IMR-90 (cell line): ENCODE results near the gene PIGN. TPM values are rescaled to one million over a fixed set of nuclear protein-coding genes. Genes with fewer than 3 reads are reported as not detected.

Experiments used
- ATAC-seq: fragments of 200-7000 bp; cut with Tn5 transposase; 2 replicates; pipeline ENCODE4 v1.9.1; 2020; ENCODE audit warnings: low read depth, mild to moderate bottlenecking, moderate library complexity
- BruUV-seq: library from RNA; stranded (reverse); fragments of 400-500 nt; replicated peaks from 2 replicates; lab custom pipeline; 2021; lab: Mats Ljungman, UMichigan
- CTCF ChIA-PET: fragments of 300-600 bp; formaldehyde crosslinking; extraction: SDS; loops from one replicate; lab custom pipeline; 2021; ENCODE audit warnings: antibody characterized with exemption; lab: Yijun Ruan, JAX
- POLR2A ChIA-PET: fragments of 300-600 bp; sonication (Branson Sonifier 250); formaldehyde crosslinking; loops from one replicate; lab custom pipeline; 2022; ENCODE audit warnings: antibody characterized with exemption; ENCODE audit not compliant: unreplicated experiment; lab: Charles Lee
- DNase-seq: peaks from one replicate; pipeline ENCODE4 v3.0.0; 2013
- H2AFZ ChIP-seq: replicated peaks from 2 replicates; pipeline ENCODE3; 2013; ENCODE audit warnings: low read length, mild to moderate bottlenecking; ENCODE audit not compliant: poor library complexity
- H2AK5ac ChIP-seq: 2 replicates; pipeline ENCODE4 v1.6.1; 2013; ENCODE audit warnings: low read depth, low read length, inconsistent platforms
- H2AK9ac ChIP-seq: replicated peaks from 2 replicates; pipeline ENCODE3; 2013; ENCODE audit warnings: mild to moderate bottlenecking, low read depth, low read length, moderate library complexity; ENCODE audit not compliant: poor library complexity
- H2BK120ac ChIP-seq: 2 replicates; pipeline ENCODE4 v1.6.1; 2013; ENCODE audit warnings: low read depth, low read length, inconsistent platforms
- H2BK15ac ChIP-seq: 3 replicates; pipeline ENCODE4 v1.6.1; 2013; ENCODE audit warnings: low read depth, low read length, inconsistent platforms
- H2BK20ac ChIP-seq: 2 replicates; pipeline ENCODE4 v1.6.1; 2013; ENCODE audit warnings: low read depth, mild to moderate bottlenecking, inconsistent platforms, low read length, moderate library complexity
- H2BK5ac ChIP-seq: 2 replicates; pipeline ENCODE4 v1.6.1; 2013; ENCODE audit warnings: mild to moderate bottlenecking, low read depth, low read length, inconsistent platforms; ENCODE audit not compliant: poor library complexity, severe bottlenecking
- H3K14ac ChIP-seq: replicated peaks from 2 replicates; pipeline ENCODE4 v1.6.1; 2013; ENCODE audit warnings: low read depth, low read length, inconsistent platforms
- H3K18ac ChIP-seq: 2 replicates; pipeline ENCODE4 v1.6.1; 2013; ENCODE audit warnings: low read depth, low read length, control low read depth
- H3K23ac ChIP-seq: 2 replicates; pipeline ENCODE4 v1.6.1; 2013; ENCODE audit warnings: low read depth, low read length, inconsistent platforms
- H3K27ac ChIP-seq: 2 replicates; pipeline ENCODE4 v1.5.1; 2013; ENCODE audit warnings: mild to moderate bottlenecking, control low read depth, low read length; ENCODE audit not compliant: insufficient read depth
- H3K27me3 ChIP-seq: 2 replicates; pipeline ENCODE4 v1.6.1; 2013; ENCODE audit warnings: low read length; ENCODE audit not compliant: control insufficient read depth, insufficient read depth
- H3K36me3 ChIP-seq: 2 replicates; pipeline ENCODE4 v1.6.1; 2013; ENCODE audit warnings: low read length, mixed read lengths; ENCODE audit not compliant: control insufficient read depth, insufficient read depth
- H3K4ac ChIP-seq: 2 replicates; pipeline ENCODE4 v1.6.1; 2013; ENCODE audit warnings: low read depth, low read length, inconsistent platforms
- H3K4me1 ChIP-seq: 2 replicates; pipeline ENCODE4 v1.6.1; 2013; ENCODE audit warnings: low read length, mixed read lengths; ENCODE audit not compliant: control insufficient read depth, insufficient read depth
- H3K4me2 ChIP-seq: 2 replicates; pipeline ENCODE4 v1.6.1; 2013; ENCODE audit warnings: low read depth, mild to moderate bottlenecking, control low read depth, low read length, moderate library complexity
- H3K4me3 ChIP-seq: 2 replicates; pipeline ENCODE4 v1.5.1; 2013; ENCODE audit warnings: low read depth, mild to moderate bottlenecking, control low read depth, low read length, moderate library complexity; ENCODE audit not compliant: insufficient read depth
- H3K56ac ChIP-seq: 2 replicates; pipeline ENCODE4 v1.6.1; 2013; ENCODE audit warnings: low read length, inconsistent platforms; ENCODE audit not compliant: insufficient read depth; ENCODE audit errors: extremely low read depth
- H3K79me1 ChIP-seq, 2 experiments: 2 replicates each; pipeline ENCODE4 v1.6.1; 2013; ENCODE audit warnings: low read length in 2 of 2, inconsistent platforms in 1 of 2, low read depth in 1 of 2
- H3K9ac ChIP-seq: 2 replicates; pipeline ENCODE4 v1.6.1; 2013; ENCODE audit warnings: low read depth, low read length, control low read depth
- H3K9me1 ChIP-seq: 2 replicates; pipeline ENCODE4 v1.6.1; 2013; ENCODE audit warnings: low read length, inconsistent platforms; ENCODE audit not compliant: insufficient read depth
- H3K9me3 ChIP-seq: 2 replicates; pipeline ENCODE4 v1.6.1; 2013; ENCODE audit warnings: low read length; ENCODE audit not compliant: control insufficient read depth, insufficient read depth
- H4K20me1 ChIP-seq: 2 replicates; pipeline ENCODE4 v1.6.1; 2013; ENCODE audit warnings: low read length, inconsistent platforms; ENCODE audit not compliant: insufficient read depth
- H4K5ac ChIP-seq: 2 replicates; pipeline ENCODE4 v1.6.1; 2013; ENCODE audit warnings: mild to moderate bottlenecking, low read depth, low read length, control low read depth
- H4K8ac ChIP-seq, 2 experiments: 2 replicates each; pipeline ENCODE4 v1.6.1; 2013; ENCODE audit warnings: low read depth in 2 of 2, low read length in 2 of 2, control low read depth in 1 of 2, inconsistent platforms in 1 of 2
- H4K91ac ChIP-seq: 2 replicates; pipeline ENCODE4 v1.6.1; 2013; ENCODE audit warnings: low read depth, low read length, inconsistent platforms; ENCODE audit not compliant: insufficient read depth
- BHLHE40 ChIP-seq: fragments of 150-350 bp; IDR thresholded peaks from 2 replicates; pipeline ENCODE4 v1.6.1; 2016; ENCODE audit warnings: mild to moderate bottlenecking, low read depth, low read length
- MAFK ChIP-seq: IDR thresholded peaks from 2 replicates; pipeline ENCODE4 v1.6.1; 2012; ENCODE audit warnings: low read depth, low read length, improper control_type of control experiment
- WGBS, 2 experiments: methylation state at CpG; one replicate each; pipeline versions ENCODE4 v1.1.5 to v1.1.7; 2013; ENCODE audit warnings: missing lambda C conversion rate in 2 of 2; ENCODE audit not compliant: insufficient read length in 1 of 2; ENCODE audit errors: extremely low coverage in 2 of 2; 5-methylcytosine and 5-hydroxymethylcytosine counted together
- dilution Hi-C: fragments of 300-500 bp; cut with HindIII; formaldehyde crosslinking; loops from one replicate; pipeline ENCODE4 v1.14.3; 2018; ENCODE audit warnings: low sequenced_read_pairs; ENCODE audit not compliant: unreplicated experiment
- in situ Hi-C: fragments of 300-500 bp; cut with MboI; formaldehyde crosslinking; loops from 3 replicates; pipeline ENCODE4 v1.14.3; 2019; ENCODE audit warnings: low sequenced_read_pairs, inconsistent platforms, mixed read lengths
- intact Hi-C: fragments of 100-400 bp; cut with micrococcal nuclease; formaldehyde crosslinking; loops from 2 replicates; pipeline ENCODE4 v1.10.0; 2022
- polyA plus RNA-seq, 3 experiments: library from polyadenylated mRNA; depleted of rRNA; stranded (reverse); fragments of >200 nt; gene quantifications; 2 replicates each; pipeline ENCODE4 v1.2.3, GENCODE V29; 2012; ENCODE audit warnings: low replicate concordance in 1 of 3
- total RNA-seq: library from RNA; depleted of rRNA; stranded (reverse); fragments of >200 nt; gene quantifications from 2 replicates; pipeline ENCODE4 v1.2.3, GENCODE V29; 2012
- TF ChIP-seq, protein P1 (sequence below): fragments of 150-350 bp; IDR thresholded peaks from 2 replicates; pipeline ENCODE4 v1.6.1; 2016; ENCODE audit warnings: low read depth, mild to moderate bottlenecking, low read length, moderate library complexity, borderline replicate concordance

Gene PIGN
- total and polyA plus RNA-seq, 2 of the 4 experiments (the other 2 are of a cell fraction), result 9.0 to 17.9 TPM

DNA sequence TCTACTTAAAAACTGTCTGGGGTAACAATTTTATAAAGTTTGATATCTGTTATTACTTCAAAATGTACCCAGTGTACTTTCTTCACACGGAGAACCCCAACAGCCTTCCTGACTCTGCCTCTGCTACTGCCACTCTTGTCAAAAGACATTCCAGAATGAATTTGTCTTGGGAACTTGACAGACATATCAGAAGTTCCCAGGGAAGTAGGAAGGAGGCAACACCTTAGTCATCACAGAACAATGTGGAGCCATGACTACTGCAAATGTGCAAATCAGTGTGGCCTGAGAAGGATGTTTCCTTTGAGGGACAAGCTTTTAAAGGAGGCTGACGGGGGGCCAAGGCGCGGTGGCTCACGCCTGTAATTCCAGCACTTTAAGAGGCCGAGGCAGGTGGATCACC lies 160.3 kb downstream of the PIGN start:
- no peak for TF ChIP-seq BHLHE40
- TF ChIP-seq, protein P1, sequence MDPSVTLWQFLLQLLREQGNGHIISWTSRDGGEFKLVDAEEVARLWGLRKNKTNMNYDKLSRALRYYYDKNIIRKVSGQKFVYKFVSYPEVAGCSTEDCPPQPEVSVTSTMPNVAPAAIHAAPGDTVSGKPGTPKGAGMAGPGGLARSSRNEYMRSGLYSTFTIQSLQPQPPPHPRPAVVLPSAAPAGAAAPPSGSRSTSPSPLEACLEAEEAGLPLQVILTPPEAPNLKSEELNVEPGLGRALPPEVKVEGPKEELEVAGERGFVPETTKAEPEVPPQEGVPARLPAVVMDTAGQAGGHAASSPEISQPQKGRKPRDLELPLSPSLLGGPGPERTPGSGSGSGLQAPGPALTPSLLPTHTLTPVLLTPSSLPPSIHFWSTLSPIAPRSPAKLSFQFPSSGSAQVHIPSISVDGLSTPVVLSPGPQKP, result no peak
- no peak for TF ChIP-seq MAFK
- Histone ChIP-seq H3K36me3 (no peaks in the 10 kb centered on the region), H2AFZ (no peak overlapping the region), H3K23ac (no peak overlapping the region), H4K8ac (no peak overlapping the region), H3K18ac (no peak overlapping the region), H2BK15ac (no peak overlapping the region), H2AK5ac (no peak overlapping the region), H3K9ac (no peak overlapping the region), H2AK9ac (no peak overlapping the region), H3K4me3 (no peak overlapping the region), H4K20me1 (no peaks in the 10 kb centered on the region), H2BK120ac (no peak overlapping the region; the same call in 1 of the 2 replicates), H3K4me1 (peaks cover 9% of the 10 kb centered on the region), H3K9me3 (no peaks in the 10 kb centered on the region), H4K91ac (no peak overlapping the region), H2BK5ac (no peak overlapping the region), H2BK20ac (no peak overlapping the region), H3K4me2 (no peak overlapping the region), H3K9me1 (no peaks in the 10 kb centered on the region; the same call in 1 of the 2 replicates), H3K79me1 (no peaks in the 10 kb centered on the region), H4K5ac (no peak overlapping the region), H3K14ac (0 out of 2 replicates have a peak overlapping the region, but pooled peaks have one; percentile 22), H3K4ac (no peak overlapping the region), H3K27ac (no peak overlapping the region), H3K27me3 (no peaks in the 10 kb centered on the region), H3K56ac (no peak overlapping the region)
- POLR2A ChIA-PET, result no interaction called here
- intact Hi-C loops (loop anchor here (10.0 kb wide), 1 partner anchor 498 kb away; the partner anchor contains the start of gene ZCCHC2), in situ Hi-C loops (no loop called here), dilution Hi-C loops (no loop called here)
- WGBS, 2 experiments, result no CpG with 5 or more reads among the region's 6 CpGs
- ATAC-seq, result no peak; the same call in 1 of the 2 replicates
- no TSS peak for BruUV-seq
- peak; percentile 66 for DNase-seq
- CTCF ChIA-PET, result no interaction called here
